Astrocyte of the hippocampus (primary cell): ENCODE results near the gene MPP1.

Experiments used
- DNase-seq: peaks from one replicate; pipeline ENCODE4 v3.0.0; 2011; ENCODE audit warnings: low read depth, low spot score

The MPP1 gene

DNA sequence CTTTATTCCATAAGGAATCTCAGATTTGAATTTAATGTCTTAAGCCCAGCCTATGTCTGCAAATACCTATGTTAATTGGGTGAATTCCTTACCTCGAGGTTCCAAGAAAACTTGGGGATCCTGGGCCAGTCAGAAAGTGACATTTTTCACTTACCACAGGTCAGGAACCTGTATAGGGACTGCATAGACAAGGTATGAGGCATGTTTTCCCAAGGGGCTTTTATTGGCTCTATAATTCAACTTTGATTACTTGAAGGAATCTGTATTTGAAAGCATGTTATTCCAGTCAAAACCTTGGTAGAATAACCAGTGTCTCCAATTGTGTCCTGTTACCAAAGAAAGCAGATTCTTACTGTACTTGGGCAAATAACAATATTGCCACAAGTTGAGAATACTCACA, 8.5 kb upstream of the MPP1 start:
- DNase-seq = no peak

DNA sequence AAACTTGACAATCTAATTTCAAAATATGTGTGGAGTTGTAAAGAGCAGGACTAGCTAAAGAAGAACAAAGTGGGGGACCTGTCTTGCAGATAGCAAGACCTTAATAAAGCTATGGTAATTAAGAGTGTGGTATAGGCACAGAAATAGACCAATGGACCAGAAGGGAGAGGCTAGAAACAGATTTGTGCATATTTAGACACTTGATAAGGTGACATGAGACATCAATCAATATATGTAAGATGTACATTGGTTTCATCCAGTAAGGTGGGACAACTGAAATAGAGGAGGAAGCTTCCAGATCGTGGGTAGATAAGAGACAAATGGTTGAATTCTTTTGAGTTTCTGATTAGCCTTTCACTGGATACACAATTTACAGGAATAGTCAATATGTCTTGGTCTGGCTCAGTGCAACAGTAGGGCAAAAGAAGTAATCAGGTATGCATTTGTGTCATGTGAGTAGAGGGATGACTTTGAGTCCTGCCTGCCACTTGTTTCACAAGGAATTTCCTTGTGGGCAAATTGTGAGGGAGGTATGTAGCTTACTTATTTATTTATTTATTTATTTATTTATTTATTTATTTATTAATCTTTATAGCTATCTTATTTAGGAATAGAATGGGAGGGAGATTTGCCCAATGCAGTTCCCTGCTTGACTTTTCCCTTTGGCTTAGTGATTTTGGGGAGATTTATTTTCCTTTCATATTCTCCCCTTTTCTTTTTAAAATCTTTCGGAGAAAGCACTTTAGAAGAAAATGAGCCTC, 7.2 kb upstream of the MPP1 start:
- no peak for DNase-seq

- DNase-seq = no peak
These were observed 4.8 kb upstream of the MPP1 start for GRCh38 chrX:154809939-154810665.

GRCh38 chrX:154806837-154807501, 1.7 kb upstream of the MPP1 start:
- no peak for DNase-seq

DNA sequence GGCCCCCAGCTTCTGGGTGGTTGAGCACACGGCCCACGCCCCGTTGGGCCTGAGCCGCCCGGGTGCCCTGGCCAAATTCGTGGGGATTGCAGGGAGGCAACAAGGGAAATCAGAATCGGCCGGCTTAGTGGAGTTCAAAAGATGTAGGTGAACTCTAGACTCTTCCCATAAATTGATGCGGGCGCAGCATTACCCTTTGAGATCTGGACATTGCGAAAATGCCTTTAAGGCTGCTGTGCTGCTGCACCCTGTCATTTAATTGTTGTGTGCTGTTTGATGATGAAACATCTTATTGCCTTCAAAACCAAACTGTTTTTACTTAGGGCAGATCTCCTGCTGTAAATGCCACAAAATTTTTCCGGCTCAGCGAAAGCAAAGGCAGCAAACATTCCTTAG, 409 bp upstream of the MPP1 start:
- peak; percentile 52 for DNase-seq

GRCh38 chrX:154804261-154804956, 876 bp downstream of the MPP1 start:
- DNase-seq = no peak

DNA sequence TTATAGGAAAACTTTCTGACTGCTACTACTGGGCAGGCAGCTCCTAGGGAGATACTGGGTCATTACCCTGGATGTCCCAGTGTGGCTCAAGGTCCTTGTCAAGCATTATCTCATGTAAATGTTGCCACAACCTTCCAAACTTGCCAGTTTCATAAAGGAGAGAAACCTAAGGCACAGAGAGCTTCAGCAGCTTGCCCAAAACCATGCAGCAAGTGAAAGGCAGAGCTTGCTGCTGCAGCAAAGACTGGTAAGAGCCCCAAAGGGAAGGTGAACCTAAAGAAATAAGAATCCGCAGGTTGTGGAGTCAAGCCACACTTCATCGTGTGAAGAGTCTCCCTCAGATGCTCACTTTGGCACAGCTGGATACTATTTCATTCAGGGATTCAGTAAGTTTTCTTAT, 2.3 kb downstream of the MPP1 start:
- no peak for DNase-seq

GRCh38 chrX:154800478-154801210, 4.6 kb downstream of the MPP1 start:
- no peak for DNase-seq

GRCh38 chrX:154799556-154800348, 5.5 kb downstream of the MPP1 start:
- peak; percentile 28 for DNase-seq

- peak; percentile 24 for DNase-seq
These were observed 8.3 kb downstream of the MPP1 start for GRCh38 chrX:154797006-154797405.

GRCh38 chrX:154795016-154795415, 10.3 kb downstream of the MPP1 start:
- DNase-seq = no peak

GRCh38 chrX:154793084-154793795, 12.0 kb downstream of the MPP1 start:
- DNase-seq = no peak

DNA sequence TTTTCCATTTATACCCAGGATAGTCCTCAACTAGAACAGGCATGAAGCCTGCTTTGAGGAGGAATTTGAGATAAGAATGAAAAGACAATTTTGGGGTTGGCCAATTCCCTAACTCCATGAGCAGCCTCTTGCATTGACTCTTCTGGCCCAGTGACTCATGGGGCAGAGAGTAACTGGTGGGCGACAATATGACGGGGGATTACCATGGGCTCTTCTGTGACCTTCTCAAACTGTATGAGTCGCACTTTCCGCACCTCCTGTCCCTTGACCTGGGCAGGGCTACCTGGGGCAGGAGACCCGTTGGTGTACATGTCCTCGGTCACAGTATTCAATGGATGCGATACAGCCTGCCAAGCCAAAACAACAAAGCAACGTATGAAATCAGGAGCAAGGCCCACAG, 13.3 kb downstream of the MPP1 start:
- DNase-seq = no peak

GRCh38 chrX:154791467-154791866, 13.8 kb downstream of the MPP1 start:
- DNase-seq = no peak

GRCh38 chrX:154785716-154786115, 19.6 kb downstream of the MPP1 start:
- no peak for DNase-seq

DNA sequence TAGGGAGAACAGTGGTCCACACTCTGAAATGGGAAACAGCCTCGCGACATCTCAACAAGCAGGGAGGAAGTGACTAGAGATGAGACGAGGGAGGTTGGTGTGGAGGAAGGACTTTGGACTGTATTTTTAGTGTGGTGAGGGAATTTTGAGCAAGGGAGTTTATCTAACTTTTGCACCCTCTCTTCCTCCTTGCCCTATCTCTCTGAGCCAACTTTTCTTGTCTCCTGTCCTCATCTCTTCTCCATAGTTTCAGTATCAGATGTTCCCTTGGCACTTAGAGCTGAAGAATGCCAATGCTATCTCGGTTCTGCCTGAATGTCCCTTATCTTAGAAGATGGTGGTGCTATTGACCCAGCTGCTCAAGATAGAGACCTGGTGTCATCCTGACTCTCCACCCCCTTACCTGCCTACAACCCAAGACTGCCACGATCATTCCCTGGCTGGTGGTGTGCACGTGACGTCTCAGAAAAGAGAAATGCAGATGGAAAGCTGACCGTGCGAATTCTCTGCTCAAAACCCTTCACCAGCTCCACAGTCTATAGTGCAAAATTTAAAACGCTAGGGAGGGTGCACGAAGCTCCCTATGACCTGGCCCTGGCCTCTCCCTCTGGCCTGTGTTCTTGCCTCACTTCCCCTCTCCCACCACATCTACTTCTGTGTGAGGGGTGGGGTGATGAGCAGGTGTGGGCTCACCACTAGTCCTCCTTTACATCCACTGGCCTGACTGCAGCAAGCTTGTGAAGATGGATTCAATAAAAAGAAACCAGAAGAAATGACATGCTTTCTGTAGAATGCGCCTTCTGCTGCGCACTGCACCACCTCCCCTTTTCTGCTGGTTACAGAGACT, 20.9 kb downstream of the MPP1 start:
- no peak for DNase-seq

- no peak for DNase-seq
These were observed 24.3 kb downstream of the MPP1 start for GRCh38 chrX:154780968-154781367.

- DNase-seq = no peak
These were observed 26.0 kb downstream of the MPP1 start for GRCh38 chrX:154779261-154779660.

GRCh38 chrX:154776753-154777152, 28.5 kb downstream of the MPP1 start:
- no peak for DNase-seq
